Sigmoid colon (tissue), 4 donors: Measurements from ENCODE around the gene COMP.
A peak's percentile ranks its signal among the peaks of the same experiment; 100 is the strongest.

Experiments used
- EP300 ChIP-seq, 4 donors: sonication (generic); formaldehyde crosslinking; IDR thresholded peaks; one replicate each; pipeline ENCODE4 v1.6.1; 2017; ENCODE audit warnings: antibody characterized with exemption in 4 of 4
- POLR2A ChIP-seq, 2 donors: fragments of 450-650 bp; IDR thresholded peaks; one replicate each; pipeline ENCODE4 v1.6.1; 2016; ENCODE audit warnings: antibody characterized with exemption in 2 of 2, mild to moderate bottlenecking in 2 of 2, moderate library complexity in 2 of 2
- POLR2AphosphoS5 ChIP-seq, 4 donors: sonication (generic); formaldehyde crosslinking; IDR thresholded peaks; one replicate each; pipeline ENCODE4 v1.6.1; 2017; ENCODE audit warnings: antibody characterized with exemption in 4 of 4
- TF ChIP-seq, protein P1 (sequence below), 4 experiments: fragments of 450-650 bp in 3 of 4; fragments of 200-600 bp in 1 of 4; IDR thresholded peaks; one replicate each; pipeline ENCODE4 v1.5.1; 2016 to 2019; ENCODE audit warnings: antibody characterized with exemption in 4 of 4, mild to moderate bottlenecking in 3 of 4, moderate library complexity in 2 of 4

GRCh38 chr19:18762125-18763023 is 28.7 kb downstream of the COMP start:
- no peak for TF ChIP-seq POLR2A (IDR thresholded peaks at IDR 0.05)
- TF ChIP-seq, protein P1, sequence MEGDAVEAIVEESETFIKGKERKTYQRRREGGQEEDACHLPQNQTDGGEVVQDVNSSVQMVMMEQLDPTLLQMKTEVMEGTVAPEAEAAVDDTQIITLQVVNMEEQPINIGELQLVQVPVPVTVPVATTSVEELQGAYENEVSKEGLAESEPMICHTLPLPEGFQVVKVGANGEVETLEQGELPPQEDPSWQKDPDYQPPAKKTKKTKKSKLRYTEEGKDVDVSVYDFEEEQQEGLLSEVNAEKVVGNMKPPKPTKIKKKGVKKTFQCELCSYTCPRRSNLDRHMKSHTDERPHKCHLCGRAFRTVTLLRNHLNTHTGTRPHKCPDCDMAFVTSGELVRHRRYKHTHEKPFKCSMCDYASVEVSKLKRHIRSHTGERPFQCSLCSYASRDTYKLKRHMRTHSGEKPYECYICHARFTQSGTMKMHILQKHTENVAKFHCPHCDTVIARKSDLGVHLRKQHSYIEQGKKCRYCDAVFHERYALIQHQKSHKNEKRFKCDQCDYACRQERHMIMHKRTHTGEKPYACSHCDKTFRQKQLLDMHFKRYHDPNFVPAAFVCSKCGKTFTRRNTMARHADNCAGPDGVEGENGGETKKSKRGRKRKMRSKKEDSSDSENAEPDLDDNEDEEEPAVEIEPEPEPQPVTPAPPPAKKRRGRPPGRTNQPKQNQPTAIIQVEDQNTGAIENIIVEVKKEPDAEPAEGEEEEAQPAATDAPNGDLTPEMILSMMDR (IDR thresholded peaks at IDR 0.05): no peak
- TF ChIP-seq EP300 (IDR thresholded peaks at IDR 0.05): no peak
- TF ChIP-seq POLR2AphosphoS5 (IDR thresholded peaks at IDR 0.05): peak in 3 of 4 donors; percentile 13 to 50 (median 32)
